Endothelial cell of umbilical vein (primary cell): Measurements from ENCODE around the gene DNAJB11. TPM values are rescaled to one million over a fixed set of nuclear protein-coding genes. Genes with fewer than 3 reads are reported as not detected.

Experiments
- BruUV-seq: library from RNA; stranded (reverse); fragments of 400-500 nt; replicated peaks from 2 replicates; lab custom pipeline; 2021; lab: Mats Ljungman, UMichigan
- CTCF ChIA-PET: fragments of 300-600, 350-600 bp; sonication (Branson Sonifier 250); formaldehyde crosslinking; loops from one replicate; lab custom pipeline; 2021; ENCODE audit warnings: antibody characterized with exemption, inconsistent platforms; lab: Charles Lee
- POLR2A ChIA-PET: fragments of 300-600, 350-600 bp; sonication (Branson Sonifier 250); formaldehyde crosslinking; loops from one replicate; lab custom pipeline; 2021; ENCODE audit warnings: antibody characterized with exemption, inconsistent platforms; lab: Charles Lee
- DNase-seq: peaks from one replicate; pipeline ENCODE4 v3.0.0-alpha.2; 2011; ENCODE audit warnings: low read depth, low spot score
- FAIRE-seq: peaks from 2 replicates; lab custom pipeline; 2011; peaks lifted over from hg19 to GRCh38; lab: Jason Lieb, UNC
- H2AFZ ChIP-seq: 2 replicates; pipeline ENCODE4 v1.6.0; 2012; ENCODE audit warnings: low read depth, low read length, control low read depth, inconsistent platforms
- H3K27ac ChIP-seq: 2 replicates; pipeline ENCODE4 v1.5.1; 2011; ENCODE audit warnings: low read depth, mild to moderate bottlenecking, control low read depth, low read length, moderate library complexity; ENCODE audit not compliant: insufficient read depth
- H3K27me3 ChIP-seq, 2 experiments: 2 replicates each; pipeline versions ENCODE4 v1.6.0 to v1.6.1; 2011; ENCODE audit warnings: low read length in 2 of 2, mixed read lengths in 1 of 2; ENCODE audit not compliant: control insufficient read depth in 2 of 2, insufficient read depth in 2 of 2
- H3K36me3 ChIP-seq, 2 experiments: 2 replicates in 1 of 2; 3 replicates in 1 of 2; pipeline ENCODE4 v1.5.1; 2011; ENCODE audit warnings: low read length in 2 of 2, mild to moderate bottlenecking in 1 of 2, moderate library complexity in 1 of 2; ENCODE audit not compliant: control insufficient read depth in 2 of 2, insufficient read depth in 2 of 2; ENCODE audit errors: extremely low read depth in 1 of 2
- H3K4me1 ChIP-seq: 3 replicates; pipeline ENCODE4 v1.5.1; 2011; ENCODE audit warnings: mild to moderate bottlenecking, low read length; ENCODE audit not compliant: control insufficient read depth, insufficient read depth; ENCODE audit errors: extremely low read depth
- H3K4me2 ChIP-seq: 2 replicates; pipeline ENCODE4 v1.6.1; 2011; ENCODE audit warnings: low read length, control low read depth, mixed read lengths; ENCODE audit not compliant: insufficient read depth
- H3K4me3 ChIP-seq, 3 experiments: fragments of 200-600 bp in 1 of 3; sonication (generic), shearing (Covaris generic) in 1 of 3; replicated peaks in 1 of 3; 2 replicates each; pipeline ENCODE4 v1.5.1; 2011 to 2016; ENCODE audit warnings: control low read depth in 3 of 3, low read length in 3 of 3, mild to moderate bottlenecking in 2 of 3, inconsistent platforms in 1 of 3, low read depth in 1 of 3, moderate library complexity in 1 of 3; ENCODE audit not compliant: insufficient read depth in 1 of 3
- H3K79me2 ChIP-seq: 2 replicates; pipeline ENCODE4 v1.6.0; 2012; ENCODE audit warnings: low read length, inconsistent platforms; ENCODE audit not compliant: control insufficient read depth, insufficient read depth
- H3K9ac ChIP-seq: replicated peaks from 2 replicates; pipeline ENCODE3; 2011; ENCODE audit warnings: low read length, control low read depth; ENCODE audit not compliant: insufficient read depth; ENCODE audit errors: extremely low read depth
- H3K9me1 ChIP-seq: replicated peaks from 3 replicates; pipeline ENCODE4 v1.6.0; 2011; ENCODE audit warnings: mild to moderate bottlenecking, low read length; ENCODE audit not compliant: control insufficient read depth, insufficient read depth; ENCODE audit errors: extremely low read depth
- H3K9me3 ChIP-seq: replicated peaks from 2 replicates; pipeline ENCODE4 v1.5.1; 2012; ENCODE audit warnings: low read length, inconsistent platforms; ENCODE audit not compliant: control insufficient read depth, insufficient read depth
- H4K20me1 ChIP-seq: replicated peaks from 2 replicates; pipeline ENCODE3; 2011; ENCODE audit warnings: mild to moderate bottlenecking, low read length; ENCODE audit not compliant: control insufficient read depth, insufficient read depth; ENCODE audit errors: extremely low read depth
- CTCF ChIP-seq, 2 donors: IDR thresholded peaks; 1 replicate in 1 of 2; 2 replicates in 1 of 2; pipeline ENCODE4 v1.5.1; 2011; ENCODE audit warnings: low read length in 2 of 2, mild to moderate bottlenecking in 2 of 2, moderate library complexity in 2 of 2, control low read depth in 1 of 2, inconsistent platforms in 1 of 2, low read depth in 1 of 2; ENCODE audit not compliant: insufficient read depth in 1 of 2; ENCODE audit errors: extremely low read depth in 1 of 2
- EZH2 ChIP-seq: IDR thresholded peaks from 2 replicates; pipeline ENCODE4 v1.6.1; 2012; ENCODE audit warnings: borderline replicate concordance, low read depth, mild to moderate bottlenecking, moderate library complexity, low read length, inconsistent platforms; ENCODE audit not compliant: severe bottlenecking
- FOS ChIP-seq: IDR thresholded peaks from 2 replicates; pipeline ENCODE4 v1.6.1; 2011; ENCODE audit warnings: mild to moderate bottlenecking, low read length, moderate library complexity, borderline replicate concordance; ENCODE audit not compliant: insufficient read depth
- GATA2 ChIP-seq: IDR thresholded peaks from 2 replicates; pipeline ENCODE4 v1.7.0; 2011; ENCODE audit warnings: low read depth, mild to moderate bottlenecking, moderate library complexity, mixed read lengths, low read length; ENCODE audit not compliant: insufficient read length, insufficient read depth
- JUN ChIP-seq: IDR thresholded peaks from 2 replicates; pipeline ENCODE4 v1.6.1; 2011; ENCODE audit warnings: borderline replicate concordance, low read depth; ENCODE audit not compliant: insufficient read length, insufficient read depth
- MYC ChIP-seq: IDR thresholded peaks from one replicate; pipeline ENCODE4 v1.6.1; 2011; ENCODE audit warnings: mild to moderate bottlenecking, low read depth, low read length
- POLR2A ChIP-seq: IDR thresholded peaks from 2 replicates; pipeline ENCODE4 v1.6.1; 2012; ENCODE audit warnings: low read depth, mild to moderate bottlenecking, control low read depth, low read length
- POLR2AphosphoS5 ChIP-seq: IDR thresholded peaks from 2 replicates; pipeline ENCODE4 v1.6.1; 2012; ENCODE audit warnings: low read depth, mild to moderate bottlenecking, control low read depth, low read length, moderate library complexity; ENCODE audit not compliant: insufficient read depth
- dilution Hi-C: fragments of 300-500 bp; cut with MboI; formaldehyde crosslinking; loops from one replicate; pipeline ENCODE4 v1.15.0; 2019; ENCODE audit warnings: low sequenced_read_pairs; ENCODE audit not compliant: extremely low pct_ligation_motif_present
- intact Hi-C: fragments of 100-400 bp; cut with micrococcal nuclease; formaldehyde crosslinking; loops from one replicate; pipeline ENCODE4 v1.10.0; 2022
- polyA plus RNA-seq, 4 experiments: library from polyadenylated mRNA; depleted of rRNA in 3 of 4; stranded (reverse) in 3 of 4; unstranded in 1 of 4; fragments of >200 nt; gene quantifications; 2 replicates each; pipeline versions ENCODE4 v1.2.1 to v1.2.3, GENCODE V29; 2011 to 2012; ENCODE audit warnings: missing spikeins in 1 of 4
- total RNA-seq: library from RNA; stranded (reverse); gene quantifications from 2 replicates; pipeline ENCODE4 v1.2.3, GENCODE V29; 2021
- TF ChIP-seq, protein P1 (sequence below): IDR thresholded peaks from 2 replicates; pipeline ENCODE4 v1.6.1; 2011; ENCODE audit not compliant: insufficient read depth, insufficient read length

The DNAJB11 gene
- total and polyA plus RNA-seq, 2 donors (not counting 3 experiments of a cell fraction or from before 2014, with no cell fraction given) = 39.5 to 87.6 TPM

GRCh38 chr3:186596568-186597287, 26.2 kb downstream of the DNAJB11 start:
- H3K4me3 ChIP-seq = no peak overlapping the region
- H3K9me3 ChIP-seq = no peaks in the 10 kb centered on the region
- BruUV-seq = no TSS peak
- H3K4me2 ChIP-seq = no peak overlapping the region
- POLR2A ChIA-PET = no interaction called here
- H3K9me1 ChIP-seq = no peaks in the 10 kb centered on the region
- no peak overlapping the region for H3K9ac ChIP-seq
- CTCF ChIA-PET = interaction anchor here (0.6 to 2.0 kb wide), 8 partner anchors 12 to 558 kb away, joined by 3 to 11 read pairs (median 4); no protein-coding TSS in a partner anchor
- H3K27me3 ChIP-seq = no peaks in the 10 kb centered on the region
- H2AFZ ChIP-seq = no peak overlapping the region
- H3K27ac ChIP-seq = no peak overlapping the region
- H3K79me2 ChIP-seq = no peaks in the 10 kb centered on the region
- no peaks in the 10 kb centered on the region for H4K20me1 ChIP-seq
- no peaks in the 10 kb centered on the region for H3K4me1 ChIP-seq
- intact Hi-C loops (no loop called here), dilution Hi-C loops (no loop called here)
- H3K36me3 ChIP-seq = no peaks in the 10 kb centered on the region
- FAIRE-seq = no peak
- DNase-seq = no peak
- TF ChIP-seq POLR2A (no peak), FOS (no peak), EZH2 (no peak), POLR2AphosphoS5 (no peak), GATA2 (no peak), JUN (no peak), MYC (no peak), CTCF (IDR thresholded peaks at IDR 0.05; ENCODE audit: extremely low read depth in 1 of 2, insufficient read depth in 1 of 2, low read depth in 1 of 2, low read length in 2 of 2) (no peak)
- TF ChIP-seq, protein P1, sequence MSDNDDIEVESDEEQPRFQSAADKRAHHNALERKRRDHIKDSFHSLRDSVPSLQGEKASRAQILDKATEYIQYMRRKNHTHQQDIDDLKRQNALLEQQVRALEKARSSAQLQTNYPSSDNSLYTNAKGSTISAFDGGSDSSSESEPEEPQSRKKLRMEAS = no peak
